Adrenal gland (tissue), 12 donors: ENCODE measurements around the gene TENM4. TPM values are rescaled to one million over a fixed set of nuclear protein-coding genes. Genes with fewer than 3 reads are reported as not detected.

Experiments used
- DNase-seq, 7 donors: peaks; one replicate each; pipeline ENCODE4 v3.0.0-alpha.2; 2019 to 2020
- H3K27ac ChIP-seq, 5 donors: fragments of 200-600 bp; sonication (generic) in 4 of 5; 1 replicate in 3 of 5; 2 replicates in 2 of 5; pipeline versions ENCODE4 v1.5.1 to v1.8.0; 2016 to 2020; ENCODE audit warnings: mild to moderate bottlenecking in 1 of 5
- H3K27me3 ChIP-seq: fragments of 200-600 bp; 2 replicates; pipeline ENCODE4 v1.8.0; 2021
- H3K36me3 ChIP-seq, 2 donors: fragments of 200-600 bp; replicated peaks in 1 of 2; 1 replicate in 1 of 2; 2 replicates in 1 of 2; pipeline versions ENCODE4 v1.5.1 to v1.8.0; 2018 to 2022
- H3K4me1 ChIP-seq, 2 donors: fragments of 200-600 bp; replicated peaks in 1 of 2; 1 replicate in 1 of 2; 2 replicates in 1 of 2; pipeline versions ENCODE4 v1.5.1 to v1.8.0; 2018 to 2021
- H3K4me3 ChIP-seq, 4 donors: fragments of 200-600 bp; sonication (generic) in 3 of 4; one replicate each; pipeline ENCODE4 v1.5.1; 2016 to 2018
- H3K9me3 ChIP-seq, 3 donors: fragments of 200-600 bp; sonication (generic) in 1 of 3; replicated peaks in 1 of 3; 1 replicate in 2 of 3; 2 replicates in 1 of 3; pipeline versions ENCODE4 v1.5.1 to v1.8.0; 2016 to 2021
- POLR2A ChIP-seq, 2 donors: fragments of 450-650 bp; IDR thresholded peaks; one replicate each; pipeline ENCODE4 v1.6.1; 2017; ENCODE audit warnings: antibody characterized with exemption in 2 of 2, mild to moderate bottlenecking in 2 of 2, moderate library complexity in 1 of 2
- WGBS, 4 donors: extraction: QIAGEN DNeasy Blood & Tissue Kit in 2 of 4; methylation state at CpG; one replicate each; pipeline versions ENCODE4 v1.1.5 to v1.1.7; 2013 to 2017; 5-methylcytosine and 5-hydroxymethylcytosine counted together
- intact Hi-C, 2 donors: fragments of 100-400 bp; cut with DNase I; formaldehyde crosslinking; loops; one replicate each; pipeline versions ENCODE4 v1.14.1 to v1.15.0; 2022 to 2023
- polyA plus RNA-seq, 3 donors: library from polyadenylated mRNA; stranded (reverse); fragments of 200-250 nt in 2 of 3; fragments of 350-450 nt in 1 of 3; fragmentation: Illumina TruSeq in 1 of 3; extraction: RNeasy Lipid Tissue Mini Kit (QIAGEN cat#74804) in 1 of 3; gene quantifications; one replicate each; pipeline ENCODE4 v1.2.3, GENCODE V29; 2013 to 2014
- total RNA-seq, 9 donors: library from RNA; depleted of rRNA in 4 of 9; stranded (reverse); fragments of >200 nt in 4 of 9; fragments of 120-200 nt in 1 of 9; fragmentation: NEBNext Ultra II Directional in 1 of 9; extraction: Animal tissue kit (Norgen Biotek cat#: 25700) in 1 of 9; gene quantifications; one replicate each; pipeline versions ENCODE4 v1.1.0 to v1.2.4, GENCODE V29; 2013 to 2023
- TF ChIP-seq, protein P1 (sequence below), 6 experiments: fragments of 450-650 bp in 4 of 6; fragments of 200-600 bp in 2 of 6; sonication (generic) in 1 of 6; IDR thresholded peaks; 1 replicate in 5 of 6; 2 replicates in 1 of 6; pipeline versions ENCODE4 v1.5.1 to v1.8.0; 2016 to 2021; ENCODE audit warnings: antibody characterized with exemption in 6 of 6, mild to moderate bottlenecking in 2 of 6, moderate library complexity in 1 of 6
- donor health status: healthy with polysubstance abuse.
- donor health status: Bipolar disorder and iron deficiency.
- donor health status: DM: yes; HTN: yes; CAD: no.
- donor health status: DM: no; HTN: no; CAD: no.
- donor health status: DM: no; HTN: no; CAD: no.
- donor health status: DM: yes; HTN: yes; CAD: no.

The TENM4 gene
- total and polyA plus RNA-seq, 12 donors = 0.74 to 24.9 (median 6.7) TPM

GRCh38 chr11:79427611-79428327, 13.1 kb downstream of the TENM4 start:
- no peak overlapping the region for H3K4me3 ChIP-seq
- 90 to 92% (median 92%) methylated on average over 5 of the region's 5 CpGs for WGBS, 4 donors

GRCh38 chr11:79427126-79427525, 13.7 kb downstream of the TENM4 start:
- intact Hi-C loops = no loop called here
- 92 to 97% (median 95%) methylated on average over 4 of the region's 4 CpGs for whole genome bisulfite sequencing, 4 donors

More at GRCh38 chr11:79427611-79428327, 13.1 kb downstream of the TENM4 start:
- H3K27ac ChIP-seq = no peak overlapping the region
- no peaks in the 10 kb centered on the region for H3K36me3 ChIP-seq
- peaks cover 0 to 12% of the 10 kb centered on the region in 2 donors for H3K4me1 ChIP-seq
- intact Hi-C loops = no loop called here
- no peaks in the 10 kb centered on the region for H3K9me3 ChIP-seq
- H3K27me3 ChIP-seq = no peaks in the 10 kb centered on the region
- no peak for TF ChIP-seq POLR2A (IDR thresholded peaks at IDR 0.05)
- TF ChIP-seq, protein P1, sequence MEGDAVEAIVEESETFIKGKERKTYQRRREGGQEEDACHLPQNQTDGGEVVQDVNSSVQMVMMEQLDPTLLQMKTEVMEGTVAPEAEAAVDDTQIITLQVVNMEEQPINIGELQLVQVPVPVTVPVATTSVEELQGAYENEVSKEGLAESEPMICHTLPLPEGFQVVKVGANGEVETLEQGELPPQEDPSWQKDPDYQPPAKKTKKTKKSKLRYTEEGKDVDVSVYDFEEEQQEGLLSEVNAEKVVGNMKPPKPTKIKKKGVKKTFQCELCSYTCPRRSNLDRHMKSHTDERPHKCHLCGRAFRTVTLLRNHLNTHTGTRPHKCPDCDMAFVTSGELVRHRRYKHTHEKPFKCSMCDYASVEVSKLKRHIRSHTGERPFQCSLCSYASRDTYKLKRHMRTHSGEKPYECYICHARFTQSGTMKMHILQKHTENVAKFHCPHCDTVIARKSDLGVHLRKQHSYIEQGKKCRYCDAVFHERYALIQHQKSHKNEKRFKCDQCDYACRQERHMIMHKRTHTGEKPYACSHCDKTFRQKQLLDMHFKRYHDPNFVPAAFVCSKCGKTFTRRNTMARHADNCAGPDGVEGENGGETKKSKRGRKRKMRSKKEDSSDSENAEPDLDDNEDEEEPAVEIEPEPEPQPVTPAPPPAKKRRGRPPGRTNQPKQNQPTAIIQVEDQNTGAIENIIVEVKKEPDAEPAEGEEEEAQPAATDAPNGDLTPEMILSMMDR (IDR thresholded peaks at IDR 0.05) = no peak
- no peak for DNase-seq

GRCh38 chr11:79425463-79425862, 15.4 kb downstream of the TENM4 start:
- no peaks in the 10 kb centered on the region for H3K27me3 ChIP-seq
- no peak overlapping the region for H3K4me3 ChIP-seq
- intact Hi-C loops = no loop called here
- H3K27ac ChIP-seq = no peak overlapping the region
- no peaks in the 10 kb centered on the region for H3K36me3 ChIP-seq
- no peak for DNase-seq
- TF ChIP-seq, protein P1 (IDR thresholded peaks at IDR 0.05) = no peak
- TF ChIP-seq POLR2A (IDR thresholded peaks at IDR 0.05) = no peak
- no peaks in the 10 kb centered on the region for H3K9me3 ChIP-seq
- peaks cover 4 to 12% of the 10 kb centered on the region in 2 donors for H3K4me1 ChIP-seq
- WGBS, 4 donors = 81 to 92% (median 88%) methylated on average over 2 of the region's 2 CpGs

More at GRCh38 chr11:79427126-79427525, 13.7 kb downstream of the TENM4 start:
- Histone ChIP-seq H3K9me3 (no peaks in the 10 kb centered on the region), H3K4me1 (peaks cover 4 to 12% of the 10 kb centered on the region in 2 donors), H3K27ac (no peak overlapping the region), H3K36me3 (no peaks in the 10 kb centered on the region), H3K27me3 (no peaks in the 10 kb centered on the region), H3K4me3 (no peak overlapping the region)
- TF ChIP-seq, protein P1 (IDR thresholded peaks at IDR 0.05) = no peak
- no peak for TF ChIP-seq POLR2A (IDR thresholded peaks at IDR 0.05)
- DNase-seq = no peak

DNA sequence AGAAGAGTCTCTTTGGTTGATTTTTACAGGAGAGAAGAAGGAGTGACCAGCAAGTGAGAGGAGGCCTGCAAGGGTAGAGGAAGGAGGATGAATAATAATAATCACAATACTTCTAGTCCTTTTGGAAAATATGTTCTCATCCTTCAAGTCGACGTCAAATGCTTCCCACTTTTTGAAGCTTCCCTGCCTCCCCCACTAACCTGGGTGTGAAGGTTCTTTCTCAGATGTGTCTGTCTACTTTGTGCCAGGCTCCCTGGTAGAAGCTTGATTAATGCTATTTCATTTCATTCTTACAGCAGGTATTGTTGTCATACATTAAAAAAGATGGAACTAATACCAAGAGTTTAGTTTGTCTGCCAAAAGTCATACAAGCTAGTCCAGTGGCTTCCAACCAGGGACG, 17.1 kb downstream of the TENM4 start:
- H3K4me1 ChIP-seq = peaks cover 4 to 15% of the 10 kb centered on the region in 2 donors
- WGBS, 4 donors = 71 to 81% (median 73%) methylated on average over 3 of the region's 3 CpGs
- H3K27ac ChIP-seq = no peak overlapping the region
- H3K9me3 ChIP-seq = no peaks in the 10 kb centered on the region
- intact Hi-C loops = no loop called here
- TF ChIP-seq, protein P1 (IDR thresholded peaks at IDR 0.05) = no peak
- TF ChIP-seq POLR2A (IDR thresholded peaks at IDR 0.05) = no peak
- no peaks in the 10 kb centered on the region for H3K36me3 ChIP-seq
- H3K27me3 ChIP-seq = no peaks in the 10 kb centered on the region
- H3K4me3 ChIP-seq = no peak overlapping the region
- no peak for DNase-seq
